DOHH2 (cell line): ENCODE data around the gene GRB10.

Experiments
- EZH2phosphoT487 ChIP-seq: fragments of 200-600 bp; sonication (generic); IDR thresholded peaks from 2 replicates; pipeline ENCODE4 v1.6.1; 2017; ENCODE audit warnings: borderline replicate concordance, mild to moderate bottlenecking, antibody characterized with exemption, low read length, moderate library complexity, mixed read lengths
- TF ChIP-seq, protein P1 (sequence below): fragments of 200-600 bp; sonication (generic); IDR thresholded peaks from one replicate; pipeline ENCODE4 v1.5.1; 2014; ENCODE audit warnings: antibody characterized with exemption, mild to moderate bottlenecking, low read depth, low read length; ENCODE audit not compliant: poor library complexity, severe bottlenecking

DNA sequence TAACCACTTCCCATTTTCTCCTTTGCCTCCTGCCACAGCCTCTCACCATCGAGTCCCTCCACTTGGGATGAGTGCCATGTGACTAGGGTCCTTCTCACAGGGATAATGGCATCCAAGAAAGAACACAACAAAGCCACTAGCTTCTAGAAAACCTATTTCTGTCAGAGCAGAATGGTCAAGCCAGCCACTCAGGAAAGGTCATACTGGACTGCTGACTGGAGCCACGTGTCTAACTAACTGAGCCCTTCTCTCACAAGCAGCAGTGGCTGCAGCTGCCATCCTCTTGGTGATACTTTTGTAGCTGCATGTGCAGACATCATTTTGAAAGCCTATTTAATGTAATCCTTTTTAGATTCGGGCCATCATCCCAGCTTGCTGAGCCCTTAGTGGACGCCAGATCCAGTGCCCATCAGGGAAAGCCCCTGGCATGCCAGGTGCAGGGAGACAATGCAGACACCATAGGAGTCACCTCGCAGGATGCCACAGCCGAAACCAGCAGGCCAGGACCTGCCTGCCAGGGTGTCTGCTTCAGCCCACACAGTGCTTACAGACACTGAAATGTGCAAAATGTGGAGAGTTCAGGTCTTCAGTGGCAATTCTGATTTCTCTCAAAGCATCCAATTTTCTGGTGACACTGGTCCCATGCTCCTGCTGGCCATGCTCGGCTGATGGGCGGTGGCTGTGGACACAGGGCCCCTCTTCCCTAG is 119.1 kb downstream of the GRB10 start:
- TF ChIP-seq, protein P1, sequence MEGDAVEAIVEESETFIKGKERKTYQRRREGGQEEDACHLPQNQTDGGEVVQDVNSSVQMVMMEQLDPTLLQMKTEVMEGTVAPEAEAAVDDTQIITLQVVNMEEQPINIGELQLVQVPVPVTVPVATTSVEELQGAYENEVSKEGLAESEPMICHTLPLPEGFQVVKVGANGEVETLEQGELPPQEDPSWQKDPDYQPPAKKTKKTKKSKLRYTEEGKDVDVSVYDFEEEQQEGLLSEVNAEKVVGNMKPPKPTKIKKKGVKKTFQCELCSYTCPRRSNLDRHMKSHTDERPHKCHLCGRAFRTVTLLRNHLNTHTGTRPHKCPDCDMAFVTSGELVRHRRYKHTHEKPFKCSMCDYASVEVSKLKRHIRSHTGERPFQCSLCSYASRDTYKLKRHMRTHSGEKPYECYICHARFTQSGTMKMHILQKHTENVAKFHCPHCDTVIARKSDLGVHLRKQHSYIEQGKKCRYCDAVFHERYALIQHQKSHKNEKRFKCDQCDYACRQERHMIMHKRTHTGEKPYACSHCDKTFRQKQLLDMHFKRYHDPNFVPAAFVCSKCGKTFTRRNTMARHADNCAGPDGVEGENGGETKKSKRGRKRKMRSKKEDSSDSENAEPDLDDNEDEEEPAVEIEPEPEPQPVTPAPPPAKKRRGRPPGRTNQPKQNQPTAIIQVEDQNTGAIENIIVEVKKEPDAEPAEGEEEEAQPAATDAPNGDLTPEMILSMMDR: no peak
- no peak for TF ChIP-seq EZH2phosphoT487
